BLaER1 (cell line): Measurements from ENCODE around the gene ENOSF1.

Source experiments
- H3K27ac ChIP-seq: shearing (Covaris generic); formaldehyde crosslinking; 2 replicates; pipeline ENCODE4 v1.8.1; 2022
- H3K27me3 ChIP-seq: shearing (Covaris generic); formaldehyde crosslinking; 2 replicates; pipeline ENCODE4 v1.8.1; 2022
- H3K36me3 ChIP-seq: shearing (Covaris generic); formaldehyde crosslinking; 2 replicates; pipeline ENCODE4 v1.8.1; 2022
- H3K4me1 ChIP-seq: shearing (Covaris generic); formaldehyde crosslinking; 2 replicates; pipeline ENCODE4 v1.8.1; 2022
- H3K4me2 ChIP-seq: shearing (Covaris generic); formaldehyde crosslinking; 2 replicates; pipeline ENCODE4 v1.8.1; 2022
- H3K4me3 ChIP-seq: shearing (Covaris generic); formaldehyde crosslinking; 2 replicates; pipeline ENCODE4 v1.8.1; 2022
- H3K9ac ChIP-seq: shearing (Covaris generic); formaldehyde crosslinking; 2 replicates; pipeline ENCODE4 v1.8.1; 2022
- H3K9me3 ChIP-seq: shearing (Covaris generic); formaldehyde crosslinking; 2 replicates; pipeline ENCODE4 v1.8.1; 2022
- H4K20me1 ChIP-seq: shearing (Covaris generic); formaldehyde crosslinking; 2 replicates; pipeline ENCODE4 v1.8.1; 2022
- Cebpa-rat ChIP-seq: shearing (Covaris generic); IDR thresholded peaks from 2 replicates; pipeline ENCODE4 v1.8.1; 2022

ENOSF1 gene

GRCh38 chr18:622289-622688 is 90.1 kb downstream of the ENOSF1 start:
- Histone ChIP-seq H3K27ac (no peak overlapping the region), H3K9ac (no peak overlapping the region), H3K4me3 (no peak overlapping the region), H3K27me3 (no peaks in the 10 kb centered on the region), H3K36me3 (no peaks in the 10 kb centered on the region), H3K4me1 (peaks cover 5% of the 10 kb centered on the region; the same call in 1 of the 2 replicates), H4K20me1 (no peaks in the 10 kb centered on the region), H3K4me2 (no peak overlapping the region), H3K9me3 (no peaks in the 10 kb centered on the region)
- no peak for TF ChIP-seq Cebpa-rat

- no peak overlapping the region for H3K4me2 ChIP-seq
These were observed 91.0 kb downstream of the ENOSF1 start for GRCh38 chr18:621291-622043.

More at GRCh38 chr18:621291-622043, 91.0 kb downstream of the ENOSF1 start:
- Histone ChIP-seq H3K27ac (no peak overlapping the region), H4K20me1 (no peaks in the 10 kb centered on the region), H3K4me3 (no peak overlapping the region), H3K9ac (no peak overlapping the region), H3K4me1 (peaks cover 5% of the 10 kb centered on the region; the same call in 1 of the 2 replicates), H3K9me3 (no peaks in the 10 kb centered on the region), H3K27me3 (no peaks in the 10 kb centered on the region), H3K36me3 (no peaks in the 10 kb centered on the region)
- no peak for TF ChIP-seq Cebpa-rat
